ENCODE data around the gene PIEZO1. TPM values are rescaled to one million over a fixed set of nuclear protein-coding genes. Genes with fewer than 3 reads are reported as not detected.

The PIEZO1 gene
- total RNA-seq, 1 experiment from 2014 or later = 71.1 TPM

- no peak overlapping the region for H3K56ac ChIP-seq (ENCODE audit: insufficient read length, low read depth, low read length)
- H3K18ac ChIP-seq (ENCODE audit: insufficient read length, low read depth, low read length) = no peak overlapping the region
- TF ChIP-seq CTCF (conservative IDR thresholded peaks at IDR 0.05) = no peak
- H3K4me1 ChIP-seq (ENCODE audit: insufficient read depth, low read length) = peaks cover 3% of the 10 kb centered on the region; the same call in 1 of the 2 replicates
- H3K27me3 Mint-ChIP-seq (ENCODE audit: low read depth) = no peaks in the 10 kb centered on the region
- H3K27ac ChIP-seq (ENCODE audit: insufficient read length, low read depth, low read length) = no peak overlapping the region
- H3K4me2 ChIP-seq (ENCODE audit: insufficient read depth, insufficient read length, low read length) = no peak overlapping the region
- no peaks in the 10 kb centered on the region; a peak in 1 of 5 replicates for H3K9me3 Mint-ChIP-seq
- no peak overlapping the region for H2BK15ac ChIP-seq (ENCODE audit: low read depth, low read length)
- H3K9ac ChIP-seq (ENCODE audit: extremely low read depth, insufficient read length, low read length) = no peak overlapping the region
- H3K14ac ChIP-seq (ENCODE audit: insufficient read depth, low read length) = no peak overlapping the region; the same call in 1 of the 2 replicates
- H2BK12ac ChIP-seq (ENCODE audit: insufficient read length, low read depth, low read length) = no peak overlapping the region
- H4K91ac ChIP-seq (ENCODE audit: insufficient read length, low read depth, low read length) = no peak overlapping the region
- no peak overlapping the region for H3K4ac ChIP-seq (ENCODE audit: low read depth, low read length)
- no peak overlapping the region for H3T11ph ChIP-seq (ENCODE audit: low read length)
- H3K23ac ChIP-seq (ENCODE audit: insufficient read length, low read depth, low read length) = no peak overlapping the region
- no peak overlapping the region for H3K4me3 Mint-ChIP-seq
- no peak overlapping the region for H2BK5ac ChIP-seq (ENCODE audit: insufficient read length, low read length)
- H2AK5ac ChIP-seq (ENCODE audit: insufficient read length, low read length) = no peak overlapping the region
- H2AFZ ChIP-seq (ENCODE audit: low read length) = no peak overlapping the region
- no CpG with 5 or more reads among the region's 18 CpGs for WGBS (ENCODE audit: extremely low coverage, insufficient read length, low lambda C conversion rate)
- H3K79me2 ChIP-seq (ENCODE audit: insufficient read depth, low read length) = no peaks in the 10 kb centered on the region; the same call in 1 of the 2 replicates
- H3K79me1 ChIP-seq (ENCODE audit: insufficient read depth, low read depth, low read length, poor library complexity, severe bottlenecking) = no peaks in the 10 kb centered on the region
- H3K4me1 Mint-ChIP-seq = peaks cover 8 to 14% of the 10 kb centered on the region in 2 experiments
- no peak overlapping the region for H4K5ac ChIP-seq (ENCODE audit: insufficient read length, low read depth, low read length)
- H4K8ac ChIP-seq (replicated peaks; ENCODE audit: insufficient read length, low read depth, low read length) = no peak overlapping the region
- no peak overlapping the region for H2BK20ac ChIP-seq (ENCODE audit: low read depth, low read length, poor library complexity, severe bottlenecking)
- H3K9me3 ChIP-seq (ENCODE audit: control insufficient read depth, low read depth, low read length) = no peaks in the 10 kb centered on the region
- H2BK120ac ChIP-seq (ENCODE audit: low read depth, low read length, poor library complexity, severe bottlenecking) = no peak overlapping the region
- no peak for DNase-seq
- H3K27me3 ChIP-seq (ENCODE audit: insufficient read depth, low read length) = no peaks in the 10 kb centered on the region
- peak overlapping the region; percentile 39 to 62 (median 61); a peak in 2 of 7 replicates for H3K27ac Mint-ChIP-seq
- H3K36me3 Mint-ChIP-seq (ENCODE audit: insufficient read depth in 1 of 3, low read depth in 3 of 3) = peaks cover under 1 to 9% (median 8%) of the 10 kb centered on the region in 3 experiments; a peak in 5 of 7 replicates
- peaks cover 2% of the 10 kb centered on the region for H3K23me2 ChIP-seq (ENCODE audit: insufficient read length, low read depth, low read length, poor library complexity, severe bottlenecking)
- H4K20me1 ChIP-seq (ENCODE audit: control insufficient read depth, insufficient read depth, insufficient read length) = no peaks in the 10 kb centered on the region
These were observed 73.2 kb downstream of the PIEZO1 start for GRCh38 chr16:88711750-88712340.
